HepG2 (cell line): ENCODE measurements around the gene NRL. TPM values are rescaled to one million over a fixed set of nuclear protein-coding genes. Genes with fewer than 3 reads are reported as not detected.

Experiments
- BRCA1 ChIP-seq: sonication (generic); formaldehyde crosslinking; IDR thresholded peaks from 2 replicates; pipeline ENCODE4 v1.4.0; 2020; ENCODE audit warnings: missing genetic modification reagents
- DDIT3 ChIP-seq: sonication (generic); formaldehyde crosslinking; IDR thresholded peaks from 2 replicates; pipeline ENCODE4 v1.4.0; 2020; ENCODE audit warnings: mild to moderate bottlenecking, missing genetic modification reagents
- IKZF4 ChIP-seq: sonication (generic); formaldehyde crosslinking; IDR thresholded peaks from 2 replicates; pipeline ENCODE4 v1.5.1; 2020; ENCODE audit warnings: borderline replicate concordance, mild to moderate bottlenecking, low read depth, missing genetic modification reagents; ENCODE audit errors: not compliant biosample characterization
- KAT2B ChIP-seq: fragments of 150-350 bp; IDR thresholded peaks from 2 replicates; pipeline ENCODE4 v1.6.1; 2014; ENCODE audit warnings: low read depth, low read length, borderline replicate concordance
- MED8 ChIP-seq: sonication (generic); formaldehyde crosslinking; IDR thresholded peaks from 2 replicates; pipeline ENCODE4 v1.8.1; 2023; ENCODE audit warnings: mild to moderate bottlenecking, missing genetic modification reagents; ENCODE audit not compliant: insufficient replicate concordance
- NFE2L2 ChIP-seq: fragments of 150-350 bp; IDR thresholded peaks from 2 replicates; pipeline ENCODE4 v1.6.1; 2014; ENCODE audit warnings: low read length
- PCBP2 ChIP-seq: fragments of 200-400 bp; formaldehyde crosslinking; optimal IDR thresholded peaks from 2 replicates; pipeline ENCODE3; 2018; ENCODE audit warnings: low read length, low read depth; ENCODE audit not compliant: poor library complexity, severe bottlenecking
- POLR2AphosphoS2 ChIP-seq: IDR thresholded peaks from 2 replicates; pipeline ENCODE4 v1.6.1; 2011; ENCODE audit warnings: low read depth, low read length, improper control_type of control experiment
- SIN3B ChIP-seq: fragments of 150-350 bp; IDR thresholded peaks from 2 replicates; pipeline ENCODE4 v1.6.1; 2014; ENCODE audit warnings: low read length
- ZNF142 ChIP-seq: sonication (generic); formaldehyde crosslinking; IDR thresholded peaks from 2 replicates; pipeline ENCODE4 v1.4.0; 2020; ENCODE audit warnings: missing genetic modification reagents
- ZNF24 ChIP-seq: fragments of 450-650 bp; IDR thresholded peaks from 2 replicates; pipeline ENCODE4 v1.6.1; 2017; ENCODE audit warnings: antibody characterized with exemption, mild to moderate bottlenecking
- ZNF264 ChIP-seq: sonication (generic); formaldehyde crosslinking; IDR thresholded peaks from 2 replicates; pipeline ENCODE4 v1.4.0; 2020; ENCODE audit warnings: missing genetic modification reagents
- polyA plus RNA-seq, 8 experiments: library from polyadenylated mRNA; depleted of rRNA in 3 of 8; stranded (reverse) in 7 of 8; unstranded in 1 of 8; fragments of >200 nt; fragmentation: Illumina TruSeq in 4 of 8; extraction: Trizol in 4 of 8; gene quantifications; 2 replicates each; pipeline versions ENCODE4 v1.2.1 to v1.2.3, GENCODE V29; 2011 to 2016; ENCODE audit warnings: low read depth in 4 of 8, missing spikeins in 1 of 8, mixed read lengths in 1 of 8; ENCODE audit not compliant: insufficient read depth in 1 of 8
- total RNA-seq, 5 experiments: library from RNA; depleted of rRNA; stranded (reverse); fragments of >200 nt; fragmentation: Illumina TruSeq; extraction: Trizol; gene quantifications; 2 replicates each; pipeline ENCODE4 v1.2.3, GENCODE V29; 2016; ENCODE audit warnings: low read depth in 1 of 5
- TF ChIP-seq, protein P1 (sequence below): sonication (generic); formaldehyde crosslinking; IDR thresholded peaks from 2 replicates; pipeline ENCODE4 v1.5.0; 2020; ENCODE audit warnings: mild to moderate bottlenecking, missing genetic modification reagents, borderline replicate concordance

Gene NRL
- total and polyA plus RNA-seq, 2 of the 13 experiments (the other 11 are each of a cell fraction or from before 2014, with no cell fraction given), result 2.5 to 4.7 TPM

- TF ChIP-seq, protein P1, sequence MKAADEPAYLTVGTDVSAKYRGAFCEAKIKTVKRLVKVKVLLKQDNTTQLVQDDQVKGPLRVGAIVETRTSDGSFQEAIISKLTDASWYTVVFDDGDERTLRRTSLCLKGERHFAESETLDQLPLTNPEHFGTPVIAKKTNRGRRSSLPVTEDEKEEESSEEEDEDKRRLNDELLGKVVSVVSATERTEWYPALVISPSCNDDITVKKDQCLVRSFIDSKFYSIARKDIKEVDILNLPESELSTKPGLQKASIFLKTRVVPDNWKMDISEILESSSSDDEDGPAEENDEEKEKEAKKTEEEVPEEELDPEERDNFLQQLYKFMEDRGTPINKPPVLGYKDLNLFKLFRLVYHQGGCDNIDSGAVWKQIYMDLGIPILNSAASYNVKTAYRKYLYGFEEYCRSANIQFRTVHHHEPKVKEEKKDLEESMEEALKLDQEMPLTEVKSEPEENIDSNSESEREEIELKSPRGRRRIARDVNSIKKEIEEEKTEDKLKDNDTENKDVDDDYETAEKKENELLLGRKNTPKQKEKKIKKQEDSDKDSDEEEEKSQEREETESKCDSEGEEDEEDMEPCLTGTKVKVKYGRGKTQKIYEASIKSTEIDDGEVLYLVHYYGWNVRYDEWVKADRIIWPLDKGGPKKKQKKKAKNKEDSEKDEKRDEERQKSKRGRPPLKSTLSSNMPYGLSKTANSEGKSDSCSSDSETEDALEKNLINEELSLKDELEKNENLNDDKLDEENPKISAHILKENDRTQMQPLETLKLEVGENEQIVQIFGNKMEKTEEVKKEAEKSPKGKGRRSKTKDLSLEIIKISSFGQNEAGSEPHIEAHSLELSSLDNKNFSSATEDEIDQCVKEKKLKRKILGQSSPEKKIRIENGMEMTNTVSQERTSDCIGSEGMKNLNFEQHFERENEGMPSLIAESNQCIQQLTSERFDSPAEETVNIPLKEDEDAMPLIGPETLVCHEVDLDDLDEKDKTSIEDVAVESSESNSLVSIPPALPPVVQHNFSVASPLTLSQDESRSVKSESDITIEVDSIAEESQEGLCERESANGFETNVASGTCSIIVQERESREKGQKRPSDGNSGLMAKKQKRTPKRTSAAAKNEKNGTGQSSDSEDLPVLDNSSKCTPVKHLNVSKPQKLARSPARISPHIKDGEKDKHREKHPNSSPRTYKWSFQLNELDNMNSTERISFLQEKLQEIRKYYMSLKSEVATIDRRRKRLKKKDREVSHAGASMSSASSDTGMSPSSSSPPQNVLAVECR (CRISPR knock-in tag), result peak; percentile 65; the same call in 1 of the 2 replicates
- TF ChIP-seq KAT2B (no peak), BRCA1 (CRISPR knock-in tag) (peak; percentile 93; the same call in 1 of the 2 replicates), DDIT3 (CRISPR knock-in tag) (no peak), ZNF264 (CRISPR knock-in tag) (peak; percentile 53; the same call in 1 of the 2 replicates), SIN3B (no peak), NFE2L2 (no peak; the same call in 1 of the 2 replicates), POLR2AphosphoS2 (no peak), PCBP2 (no peak), ZNF142 (CRISPR knock-in tag) (0 out of 2 replicates have a peak, but pooled peaks have one; percentile 68), ZNF24 (no peak), MED8 (CRISPR knock-in tag) (no peak), IKZF4 (CRISPR knock-in tag) (peak; percentile 34)
Measured at GRCh38 chr14:24080888-24081738, 33.6 kb downstream of the NRL start (continued).
